Body of pancreas (tissue), 4 donors: ENCODE data around the gene ASB13. TPM values are rescaled to one million over a fixed set of nuclear protein-coding genes. Genes with fewer than 3 reads are reported as not detected.

Source experiments
- ATAC-seq: fragments of 150-250 bp; one replicate; pipeline ENCODE4 v1.9.1; 2016
- DNase-seq, 4 donors: peaks; one replicate each; pipeline ENCODE4 v3.0.0-alpha.2; 2019
- H3K27ac ChIP-seq, 4 donors: fragments of 200-600 bp; sonication (generic); 1 replicate in 3 of 4; 2 replicates in 1 of 4; pipeline versions ENCODE4 v1.5.1 to v1.6.1; 2016 to 2019; ENCODE audit warnings: mild to moderate bottlenecking in 1 of 4, mixed read lengths in 1 of 4, moderate library complexity in 1 of 4
- H3K27me3 ChIP-seq, 2 donors: fragments of 200-600 bp; sonication (generic); one replicate each; pipeline ENCODE4 v1.6.0; 2016; ENCODE audit warnings: mild to moderate bottlenecking in 1 of 2
- H3K36me3 ChIP-seq, 2 donors: fragments of 200-600 bp; sonication (generic); replicated peaks in 1 of 2; 2 replicates each; pipeline ENCODE4 v1.5.1; 2016; ENCODE audit warnings: low read depth in 2 of 2; ENCODE audit not compliant: insufficient read depth in 1 of 2
- H3K4me1 ChIP-seq: fragments of 200-600 bp; sonication (generic); one replicate; pipeline ENCODE4 v1.6.0; 2016
- H3K4me3 ChIP-seq, 2 donors: fragments of 200-600 bp; sonication (generic); 1 replicate in 1 of 2; 2 replicates in 1 of 2; pipeline ENCODE4 v1.5.1; 2016 to 2019
- H3K9me3 ChIP-seq, 3 donors: fragments of 200-600 bp; sonication (generic); 1 replicate in 2 of 3; 2 replicates in 1 of 3; pipeline ENCODE4 v1.5.1; 2016
- POLR2A ChIP-seq, 3 donors: fragments of 450-650 bp; IDR thresholded peaks; one replicate each; pipeline ENCODE4 v1.6.1; 2016; ENCODE audit warnings: antibody characterized with exemption in 3 of 3, mild to moderate bottlenecking in 2 of 3
- WGBS, 2 donors: methylation state at CpG; one replicate each; pipeline ENCODE4 v1.1.5; 2017; 5-methylcytosine and 5-hydroxymethylcytosine counted together
- intact Hi-C: fragments of 100-400 bp; cut with DNase I; formaldehyde crosslinking; loops from one replicate; pipeline ENCODE4 v1.15.1; 2023
- total RNA-seq, 2 donors: library from RNA; depleted of rRNA; stranded (reverse); fragments of >200 nt; gene quantifications; one replicate each; pipeline ENCODE4 v1.1.0, GENCODE V29; 2016
- TF ChIP-seq, protein P1 (sequence below), 7 experiments: fragments of 450-650 bp in 4 of 7; fragments of 200-600 bp in 3 of 7; sonication (generic) in 3 of 7; IDR thresholded peaks; one replicate each; pipeline ENCODE4 v1.5.1; 2016 to 2019; ENCODE audit warnings: antibody characterized with exemption in 7 of 7

Gene ASB13
- total RNA-seq, 2 donors from 2014 or later = 7.6 to 15.0 TPM

- intact Hi-C loops = no loop called here
- ATAC-seq = no peak
- no peak for DNase-seq
- H3K27ac ChIP-seq = no peak overlapping the region
- 92% methylated on average over 12 to 20 of the region's 20 CpGs for WGBS, 2 donors
- H3K4me3 ChIP-seq = no peak overlapping the region
- TF ChIP-seq, protein P1, sequence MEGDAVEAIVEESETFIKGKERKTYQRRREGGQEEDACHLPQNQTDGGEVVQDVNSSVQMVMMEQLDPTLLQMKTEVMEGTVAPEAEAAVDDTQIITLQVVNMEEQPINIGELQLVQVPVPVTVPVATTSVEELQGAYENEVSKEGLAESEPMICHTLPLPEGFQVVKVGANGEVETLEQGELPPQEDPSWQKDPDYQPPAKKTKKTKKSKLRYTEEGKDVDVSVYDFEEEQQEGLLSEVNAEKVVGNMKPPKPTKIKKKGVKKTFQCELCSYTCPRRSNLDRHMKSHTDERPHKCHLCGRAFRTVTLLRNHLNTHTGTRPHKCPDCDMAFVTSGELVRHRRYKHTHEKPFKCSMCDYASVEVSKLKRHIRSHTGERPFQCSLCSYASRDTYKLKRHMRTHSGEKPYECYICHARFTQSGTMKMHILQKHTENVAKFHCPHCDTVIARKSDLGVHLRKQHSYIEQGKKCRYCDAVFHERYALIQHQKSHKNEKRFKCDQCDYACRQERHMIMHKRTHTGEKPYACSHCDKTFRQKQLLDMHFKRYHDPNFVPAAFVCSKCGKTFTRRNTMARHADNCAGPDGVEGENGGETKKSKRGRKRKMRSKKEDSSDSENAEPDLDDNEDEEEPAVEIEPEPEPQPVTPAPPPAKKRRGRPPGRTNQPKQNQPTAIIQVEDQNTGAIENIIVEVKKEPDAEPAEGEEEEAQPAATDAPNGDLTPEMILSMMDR (IDR thresholded peaks at IDR 0.05) = no peak
- no peak for TF ChIP-seq POLR2A (IDR thresholded peaks at IDR 0.05)
- H3K9me3 ChIP-seq = no peaks in the 10 kb centered on the region
- H3K36me3 ChIP-seq = peaks cover 4 to 12% of the 10 kb centered on the region in 2 donors
- H3K27me3 ChIP-seq = no peaks in the 10 kb centered on the region
- H3K4me1 ChIP-seq = peaks cover 4% of the 10 kb centered on the region
Measured at GRCh38 chr10:5650664-5651387, 15.6 kb downstream of the ASB13 start.

- ATAC-seq (no peak), DNase-seq (no peak)
- H3K4me1 ChIP-seq = peaks cover 14% of the 10 kb centered on the region
- intact Hi-C loops = no loop called here
- H3K4me3 ChIP-seq = no peak overlapping the region
- TF ChIP-seq, protein P1 (IDR thresholded peaks at IDR 0.05) = no peak
- no peak for TF ChIP-seq POLR2A (IDR thresholded peaks at IDR 0.05)
- H3K27ac ChIP-seq = no peak overlapping the region
- H3K9me3 ChIP-seq = no peaks in the 10 kb centered on the region
- peaks cover 4 to 12% of the 10 kb centered on the region in 2 donors for H3K36me3 ChIP-seq
- 96 to 98% methylated on average over 10 to 11 of the region's 11 CpGs for WGBS, 2 donors
- no peaks in the 10 kb centered on the region for H3K27me3 ChIP-seq
Measured at GRCh38 chr10:5649746-5650145, 16.6 kb downstream of the ASB13 start.

GRCh38 chr10:5648494-5649457, 17.6 kb downstream of the ASB13 start:
- no peaks in the 10 kb centered on the region for H3K27me3 ChIP-seq
- no peak overlapping the region for H3K4me3 ChIP-seq
- no peaks in the 10 kb centered on the region for H3K9me3 ChIP-seq
- DNase-seq = no peak
- H3K4me1 ChIP-seq = peaks cover 18% of the 10 kb centered on the region
- TF ChIP-seq, protein P1 (IDR thresholded peaks at IDR 0.05) = no peak
- no peak for TF ChIP-seq POLR2A (IDR thresholded peaks at IDR 0.05)
- ATAC-seq = no peak
- intact Hi-C loops = no loop called here
- H3K36me3 ChIP-seq = peaks cover 4 to 12% of the 10 kb centered on the region in 2 donors
- no peak overlapping the region for H3K27ac ChIP-seq
- 87 to 89% methylated on average over 46 to 50 of the region's 50 CpGs for WGBS, 2 donors

DNA sequence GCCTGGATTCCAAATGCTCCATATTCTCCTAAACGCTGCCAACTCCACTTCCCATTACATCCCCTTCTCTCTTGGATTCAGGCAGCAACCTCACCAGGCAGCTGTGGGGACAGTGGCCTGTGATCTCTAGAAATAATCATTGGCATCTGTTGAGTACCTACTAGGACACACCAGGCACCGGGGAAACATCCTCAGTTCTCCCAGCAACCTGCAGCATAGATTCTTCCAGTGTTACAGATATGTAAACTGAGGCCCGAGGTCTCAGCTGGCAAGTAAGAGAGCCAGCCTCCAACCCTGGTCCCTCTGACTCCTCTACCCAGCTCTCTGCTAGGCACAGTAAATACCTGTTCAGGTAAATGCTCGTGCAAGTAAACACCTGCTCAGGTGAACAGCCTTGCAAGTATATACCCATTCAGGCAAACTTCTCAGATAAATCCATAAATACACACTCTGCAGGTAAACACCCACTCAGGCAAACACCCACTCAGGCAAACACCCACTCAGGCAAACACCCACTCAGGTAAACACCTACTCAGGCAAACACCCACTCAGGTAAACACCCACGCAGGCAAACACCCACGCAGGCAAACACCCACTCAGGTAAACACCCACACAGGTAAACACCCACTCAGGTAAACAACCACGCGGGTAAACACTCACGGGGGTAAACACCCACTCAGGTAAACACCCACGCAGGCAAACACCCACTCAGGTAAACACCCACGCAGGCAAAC, 18.7 kb downstream of the ASB13 start:
- TF ChIP-seq POLR2A (IDR thresholded peaks at IDR 0.05) = no peak
- TF ChIP-seq, protein P1 (IDR thresholded peaks at IDR 0.05) = no peak
- Histone ChIP-seq H3K27me3 (no peaks in the 10 kb centered on the region), H3K4me3 (no peak overlapping the region), H3K36me3 (peaks cover 4 to 12% of the 10 kb centered on the region in 2 donors), H3K27ac (no peak overlapping the region), H3K9me3 (no peaks in the 10 kb centered on the region), H3K4me1 (peaks cover 18% of the 10 kb centered on the region)
- DNase-seq = no peak
- intact Hi-C loops = no loop called here
- no peak for ATAC-seq
- 71 to 76% methylated on average over 6 to 11 of the region's 11 CpGs for WGBS, 2 donors
